HG03442 (cell line): ENCODE results near the gene RNF5.
"Not testable (repeated sequence)": the region's sequence is repeated elsewhere in the genome, so short reads cannot be mapped to it uniquely, and the experiment has no call there.

ENCODE experiments used
- ATAC-seq: cut with Tn5 transposase; IDR thresholded peaks from one replicate; pipeline ENCODE4 v1.9.1; 2021; ENCODE audit warnings: mild to moderate bottlenecking, moderate library complexity; ENCODE audit not compliant: unreplicated experiment

Gene RNF5

GRCh38 chr6:32203426-32204267 is 25.4 kb downstream of the RNF5 start:
- no peak for ATAC-seq

DNA sequence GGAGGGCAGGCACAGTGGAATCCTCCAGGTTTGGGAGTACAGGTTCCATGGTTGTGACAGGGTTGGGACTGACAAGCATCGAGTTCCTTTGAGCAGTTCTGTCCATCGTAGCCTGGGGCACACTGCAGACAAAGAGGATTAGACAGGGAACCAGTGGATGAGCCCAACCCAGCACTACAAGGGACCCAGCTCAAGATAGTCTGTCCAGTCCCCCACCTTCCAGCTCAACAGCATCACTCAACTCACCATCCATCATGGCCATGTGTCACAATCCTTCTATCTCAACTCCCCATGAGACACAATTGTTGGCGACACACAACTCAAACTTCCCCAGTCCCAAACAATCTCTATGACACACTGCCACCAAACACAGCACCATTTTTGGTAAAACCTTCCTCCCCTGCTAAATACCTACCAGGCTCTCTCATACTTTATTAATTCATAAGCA is 26.1 kb downstream of the RNF5 start:
- ATAC-seq: no peak

DNA sequence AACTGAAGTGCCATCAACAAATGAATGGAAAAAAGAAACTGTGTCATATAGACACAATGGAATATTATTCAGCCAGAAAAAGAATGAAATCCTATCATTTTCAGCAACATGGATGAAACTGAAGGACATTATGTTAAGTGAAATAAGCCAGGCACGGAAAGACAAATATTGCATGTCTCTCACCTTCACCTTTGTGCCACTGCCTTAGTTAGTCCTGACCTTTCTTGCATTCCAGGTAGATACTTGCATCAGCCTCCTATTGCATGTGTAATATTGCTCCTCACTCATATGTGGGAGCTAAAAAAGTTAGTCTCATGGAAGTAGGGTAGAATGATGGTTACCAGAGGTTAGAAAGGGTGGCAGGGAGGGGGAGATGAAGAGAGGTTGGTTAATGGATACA is 30.8 kb downstream of the RNF5 start:
- ATAC-seq: no peak

DNA sequence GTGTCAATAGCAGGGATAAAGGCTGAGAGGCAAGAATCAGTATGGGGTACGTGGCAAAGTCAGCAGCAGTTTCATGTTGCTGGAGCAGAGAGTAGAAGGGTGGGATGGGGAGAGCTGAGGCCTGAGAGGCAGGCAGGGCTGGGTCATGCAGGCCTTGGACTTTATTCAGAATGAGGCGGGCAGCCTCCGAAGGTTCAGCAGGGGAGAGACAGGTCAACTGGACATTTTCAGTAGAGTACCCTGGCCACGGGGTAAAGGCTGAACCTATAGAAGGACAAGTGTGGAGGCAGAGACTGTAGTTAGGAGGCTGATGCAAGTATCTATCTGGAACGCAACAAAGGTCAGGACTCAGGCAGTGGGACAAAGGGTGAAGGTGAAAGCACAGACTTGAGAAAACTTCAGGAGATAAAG is 32.0 kb downstream of the RNF5 start:
- no peak for ATAC-seq

DNA sequence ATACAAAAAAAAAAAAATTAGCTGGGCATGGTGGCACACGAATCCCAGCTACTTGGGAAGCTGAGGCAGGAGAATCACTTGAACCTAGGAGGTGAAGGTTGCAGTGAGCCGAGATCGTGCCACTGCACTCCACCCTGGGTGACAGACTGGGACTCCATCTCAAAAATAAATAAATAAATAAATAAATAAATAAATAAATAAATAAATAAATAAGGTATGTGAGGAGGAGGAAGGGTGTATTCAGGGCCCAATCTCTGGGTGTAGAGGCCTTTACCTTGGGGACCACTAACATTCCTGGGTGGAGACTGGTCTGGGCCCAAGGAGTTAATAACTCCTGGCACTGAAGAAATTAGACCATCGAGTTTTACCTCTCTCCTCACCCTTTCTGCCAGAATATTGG is 33.2 kb downstream of the RNF5 start:
- ATAC-seq: not testable (repeated sequence)

DNA sequence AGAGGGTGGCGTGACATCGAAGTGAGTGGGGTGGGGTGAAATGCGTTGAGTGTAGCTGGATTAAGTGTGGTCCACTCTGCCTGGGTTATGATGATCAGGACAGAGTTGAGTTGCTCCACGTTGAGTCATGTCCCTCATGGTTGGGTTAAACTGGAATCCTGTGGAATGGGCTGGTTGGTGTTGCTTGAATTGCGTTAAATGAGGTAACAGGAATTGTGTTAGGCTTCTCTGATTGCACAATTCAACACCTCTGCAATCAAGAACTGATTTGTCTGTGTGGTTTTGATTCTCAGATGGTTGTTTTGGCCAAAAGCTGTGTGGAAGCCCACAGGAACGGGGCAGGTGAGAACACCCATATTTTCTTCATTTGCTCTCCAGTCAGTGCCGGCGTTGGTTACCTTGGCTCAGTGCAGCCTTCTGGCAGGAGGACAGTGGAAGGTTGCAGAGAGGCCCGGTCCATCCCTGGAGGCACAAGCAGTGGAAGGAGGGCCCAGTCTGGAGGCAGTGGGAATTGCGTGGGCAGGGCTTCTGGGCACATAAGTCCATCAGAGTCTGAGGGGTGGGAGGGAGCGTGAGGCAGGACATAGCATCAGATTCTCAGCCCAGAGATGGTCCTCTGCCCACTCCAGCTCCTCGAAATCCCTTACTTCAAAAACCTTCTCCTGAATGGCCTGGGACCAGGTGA is 34.0 kb downstream of the RNF5 start:
- ATAC-seq: no peak

DNA sequence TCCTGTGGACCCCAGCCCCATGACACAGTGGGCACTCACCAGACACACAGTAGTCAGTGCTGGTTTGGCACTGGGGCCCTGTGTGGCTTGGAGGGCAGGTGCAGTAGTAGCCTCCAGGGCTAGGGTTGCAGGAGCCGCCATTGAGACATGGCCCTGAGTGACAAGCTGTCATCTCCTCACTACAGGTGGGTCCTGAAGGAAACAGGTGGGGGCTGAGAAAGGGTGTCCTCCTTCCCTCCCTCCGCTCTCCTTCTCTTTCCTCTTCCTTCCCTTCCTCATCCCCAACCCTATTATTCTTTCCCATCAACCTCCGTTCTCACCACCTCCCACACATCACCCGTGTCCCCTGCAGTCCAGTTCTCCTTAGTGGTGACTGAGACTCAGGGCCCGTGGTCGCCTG is 35.4 kb downstream of the RNF5 start:
- ATAC-seq: no peak

DNA sequence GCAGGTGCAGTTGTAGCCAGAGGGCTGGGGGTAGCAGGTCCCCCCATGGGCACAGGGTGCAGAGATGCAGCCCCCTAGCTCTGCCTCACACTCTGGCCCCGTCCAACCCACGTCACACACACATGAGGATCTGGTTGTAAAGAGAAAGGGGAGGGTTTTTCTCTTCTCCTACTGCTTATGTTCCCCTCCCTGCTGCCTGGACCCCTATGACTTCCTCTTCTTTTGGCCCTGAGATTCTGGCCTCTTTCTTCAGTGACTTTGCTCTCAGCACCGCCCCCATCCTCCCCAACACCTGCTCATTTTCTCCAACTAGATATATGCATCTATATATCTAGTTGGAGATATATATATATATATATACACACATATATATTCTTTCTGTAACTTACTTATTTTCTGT is 35.9 kb downstream of the RNF5 start:
- no peak for ATAC-seq

DNA sequence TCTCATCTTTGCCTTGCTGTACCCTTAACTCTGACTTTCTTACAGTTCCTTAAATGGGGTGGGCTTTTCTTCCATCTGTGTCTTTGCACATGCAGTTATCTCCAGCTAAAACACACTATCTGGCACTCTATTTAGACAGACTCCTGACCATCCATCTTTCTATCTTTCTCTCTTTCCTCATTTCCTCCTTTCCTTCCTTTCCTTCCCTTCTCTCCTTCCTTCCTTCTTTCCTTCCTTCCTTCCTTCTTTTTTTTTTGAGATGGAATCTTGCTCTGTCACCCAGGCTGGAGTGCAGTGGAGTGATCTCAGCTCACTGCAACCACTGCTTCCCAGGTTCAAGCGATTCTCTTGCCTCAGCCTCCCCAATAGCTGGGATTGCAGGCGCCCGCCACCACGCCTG is 37.4 kb downstream of the RNF5 start:
- ATAC-seq: no peak

DNA sequence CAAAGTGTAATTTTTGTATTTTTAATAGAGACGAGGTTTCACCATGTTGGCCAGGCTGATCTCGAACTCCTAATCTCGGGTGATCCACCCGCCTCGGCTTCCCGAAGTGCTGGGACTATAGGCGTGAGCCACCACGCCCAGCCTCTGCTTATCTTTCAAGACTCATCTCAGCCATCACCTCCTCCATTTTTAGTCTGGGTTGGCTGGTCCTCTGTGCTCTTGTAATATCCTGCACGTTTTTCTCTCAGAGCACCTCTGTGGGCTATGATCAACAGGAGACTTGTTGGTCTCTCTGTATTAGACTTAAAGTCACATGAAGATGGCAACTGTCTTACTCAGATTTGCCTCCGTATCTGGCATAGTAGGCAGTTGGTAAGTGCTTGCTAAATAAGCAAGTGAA is 38.1 kb downstream of the RNF5 start:
- no peak for ATAC-seq

DNA sequence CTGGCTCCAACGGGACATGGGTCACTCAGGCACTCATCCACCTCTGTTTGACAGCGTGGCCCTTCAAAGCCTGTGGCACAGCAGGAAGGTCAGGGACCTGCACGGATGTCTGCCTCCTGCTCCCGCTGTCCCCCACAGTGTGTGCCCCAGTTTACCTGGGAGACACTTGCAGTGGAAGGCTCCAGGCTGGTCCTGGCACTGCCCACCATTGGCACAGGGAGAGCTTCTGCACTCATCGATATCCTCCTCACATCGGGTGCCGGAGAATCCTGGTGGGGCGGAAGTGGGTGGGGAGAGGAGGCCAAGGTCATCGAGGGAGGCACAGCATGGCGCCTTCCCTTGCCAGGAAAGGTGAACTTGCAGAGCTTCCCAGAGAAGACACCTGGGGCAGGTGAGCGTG is 38.8 kb downstream of the RNF5 start:
- ATAC-seq: no peak

- ATAC-seq: no peak
Observed at GRCh38 chr6:32218167-32218566, 40.0 kb downstream of the RNF5 start.

DNA sequence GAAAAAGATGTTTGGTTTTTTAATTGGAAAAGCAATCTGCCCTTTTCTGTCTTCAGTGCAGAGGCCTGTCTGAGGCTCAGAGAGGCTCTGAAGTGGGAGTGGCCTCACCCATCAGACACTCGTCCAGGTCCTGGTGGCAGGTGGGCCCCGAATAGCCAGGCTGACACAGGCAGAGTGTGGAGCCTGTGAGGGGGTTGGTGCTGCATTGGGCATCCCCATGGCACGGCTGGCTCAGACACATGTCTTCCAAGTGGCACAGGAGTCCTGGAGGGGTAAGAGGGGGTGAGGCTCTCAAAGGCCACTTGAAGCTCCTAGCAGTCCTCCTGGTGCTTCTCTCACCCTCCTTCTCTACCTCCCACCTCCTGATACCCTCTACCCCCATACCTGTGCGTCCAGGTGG is 41.8 kb downstream of the RNF5 start:
- no peak for ATAC-seq

- ATAC-seq: no peak
Observed at GRCh38 chr6:32222333-32223230, 44.4 kb downstream of the RNF5 start.

- no peak for ATAC-seq
Observed at GRCh38 chr6:32223258-32224235, 45.3 kb downstream of the RNF5 start, which contains the start of gene NOTCH4. Gene NOTCH4, minus strand, starts transcription at chr6:32224067. Its CDS starts 139 bp downstream, at chr6:32223928.

DNA sequence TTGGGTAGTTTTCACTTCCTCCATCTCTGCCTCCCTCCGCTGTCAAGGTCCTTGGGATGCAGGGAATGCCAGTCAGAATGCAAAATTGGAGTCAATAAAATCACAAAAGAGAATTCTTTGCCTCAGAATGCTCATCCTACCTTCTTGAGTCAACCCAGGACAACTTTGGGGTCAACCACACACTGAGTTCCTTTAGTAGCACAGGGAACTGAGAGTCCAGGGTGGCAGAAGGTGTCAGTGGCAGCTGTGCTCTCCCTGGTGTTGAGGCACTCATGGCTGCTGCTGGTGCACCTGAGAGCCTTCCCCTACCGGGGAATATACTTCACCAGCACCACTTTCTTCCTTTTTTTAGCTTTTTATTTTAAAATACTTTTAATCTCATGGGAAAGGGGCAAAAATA is 46.5 kb downstream of the RNF5 start:
- ATAC-seq: no peak

DNA sequence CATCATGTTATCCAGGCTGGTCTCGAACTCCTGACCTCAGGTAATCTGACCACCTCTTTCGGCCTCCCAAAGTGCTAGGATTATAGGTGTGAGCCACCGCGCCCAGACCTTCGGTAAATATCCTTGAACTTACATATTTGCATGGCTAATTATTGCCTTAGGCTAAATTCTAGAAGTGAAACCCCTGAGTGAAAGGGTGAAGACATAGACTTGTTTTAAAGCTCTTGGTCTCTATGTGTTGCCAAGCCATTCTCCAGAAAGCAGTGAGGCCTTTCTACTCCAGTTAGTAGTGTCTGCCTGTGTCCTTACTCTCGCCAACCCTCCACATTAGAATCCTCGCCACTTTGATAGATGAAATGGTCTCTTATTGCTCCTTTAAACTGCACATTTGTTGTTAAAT is 48.2 kb downstream of the RNF5 start:
- ATAC-seq: no peak
